GM12872 (cell line): ENCODE measurements around the gene NOD2.

Experiments
- TF ChIP-seq, protein P1 (sequence below): IDR thresholded peaks from 3 replicates; pipeline ENCODE4 v1.5.1; 2011; ENCODE audit warnings: low read depth, mild to moderate bottlenecking, low read length, moderate library complexity; ENCODE audit not compliant: insufficient read depth

NOD2 gene

DNA sequence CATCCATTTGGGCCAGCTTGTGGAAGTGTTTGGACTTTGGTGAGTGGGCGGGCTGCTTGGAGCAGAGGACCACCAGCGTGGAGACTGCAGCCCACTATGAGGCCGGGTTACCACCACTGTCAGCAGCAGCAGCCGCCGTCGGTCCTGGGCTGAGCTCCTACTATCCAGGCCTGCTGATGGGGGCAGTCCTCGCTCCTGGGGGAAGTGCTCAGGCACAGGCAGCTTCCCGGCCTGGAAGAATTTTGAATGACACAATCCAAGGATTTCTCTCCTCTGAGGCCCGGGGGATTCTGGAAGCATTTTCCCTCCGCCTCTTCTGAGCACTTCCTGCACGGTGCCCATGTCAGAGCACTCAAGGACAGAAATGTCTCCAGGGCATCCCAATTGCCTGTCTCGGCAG is 5.3 kb upstream of the NOD2 start:
- TF ChIP-seq, protein P1, sequence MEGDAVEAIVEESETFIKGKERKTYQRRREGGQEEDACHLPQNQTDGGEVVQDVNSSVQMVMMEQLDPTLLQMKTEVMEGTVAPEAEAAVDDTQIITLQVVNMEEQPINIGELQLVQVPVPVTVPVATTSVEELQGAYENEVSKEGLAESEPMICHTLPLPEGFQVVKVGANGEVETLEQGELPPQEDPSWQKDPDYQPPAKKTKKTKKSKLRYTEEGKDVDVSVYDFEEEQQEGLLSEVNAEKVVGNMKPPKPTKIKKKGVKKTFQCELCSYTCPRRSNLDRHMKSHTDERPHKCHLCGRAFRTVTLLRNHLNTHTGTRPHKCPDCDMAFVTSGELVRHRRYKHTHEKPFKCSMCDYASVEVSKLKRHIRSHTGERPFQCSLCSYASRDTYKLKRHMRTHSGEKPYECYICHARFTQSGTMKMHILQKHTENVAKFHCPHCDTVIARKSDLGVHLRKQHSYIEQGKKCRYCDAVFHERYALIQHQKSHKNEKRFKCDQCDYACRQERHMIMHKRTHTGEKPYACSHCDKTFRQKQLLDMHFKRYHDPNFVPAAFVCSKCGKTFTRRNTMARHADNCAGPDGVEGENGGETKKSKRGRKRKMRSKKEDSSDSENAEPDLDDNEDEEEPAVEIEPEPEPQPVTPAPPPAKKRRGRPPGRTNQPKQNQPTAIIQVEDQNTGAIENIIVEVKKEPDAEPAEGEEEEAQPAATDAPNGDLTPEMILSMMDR: no peak

DNA sequence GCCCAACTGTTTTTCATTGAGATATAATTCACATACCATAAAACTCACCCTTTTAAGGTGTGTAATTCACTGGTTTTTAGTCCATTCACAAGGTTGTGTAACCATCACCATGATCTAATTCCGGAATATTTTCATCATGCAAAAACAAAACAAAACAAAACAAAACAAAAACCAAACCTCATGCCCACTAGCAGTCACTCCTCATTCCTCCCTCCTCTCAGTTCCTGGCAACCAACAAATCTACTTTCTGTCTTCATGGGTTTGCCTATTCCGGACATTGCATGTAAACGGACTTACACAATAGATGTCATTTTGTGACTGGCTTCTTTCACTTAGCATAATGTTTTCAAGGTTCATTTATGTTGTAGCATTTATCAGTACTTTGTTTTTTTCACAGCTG is 4.5 kb upstream of the NOD2 start:
- TF ChIP-seq, protein P1: no peak

DNA sequence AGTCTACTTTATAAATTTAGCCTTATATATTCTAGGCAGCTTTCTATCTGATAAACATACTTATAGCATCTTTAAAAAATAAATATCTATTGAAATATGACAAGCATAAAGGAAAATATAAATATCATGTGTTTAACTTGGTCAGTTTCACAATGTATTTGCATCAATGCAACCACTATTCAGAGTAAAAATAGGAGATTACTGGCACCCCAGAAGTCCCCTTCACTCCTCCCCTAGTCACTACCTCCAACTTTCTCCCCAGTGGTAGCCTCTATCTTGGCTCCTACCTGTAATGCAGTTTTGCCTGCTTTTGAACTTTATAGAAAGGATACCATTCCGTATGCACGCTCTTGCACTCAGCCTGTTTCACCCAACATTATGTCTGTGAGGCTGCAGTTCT is 3.2 kb upstream of the NOD2 start:
- TF ChIP-seq, protein P1: no peak

DNA sequence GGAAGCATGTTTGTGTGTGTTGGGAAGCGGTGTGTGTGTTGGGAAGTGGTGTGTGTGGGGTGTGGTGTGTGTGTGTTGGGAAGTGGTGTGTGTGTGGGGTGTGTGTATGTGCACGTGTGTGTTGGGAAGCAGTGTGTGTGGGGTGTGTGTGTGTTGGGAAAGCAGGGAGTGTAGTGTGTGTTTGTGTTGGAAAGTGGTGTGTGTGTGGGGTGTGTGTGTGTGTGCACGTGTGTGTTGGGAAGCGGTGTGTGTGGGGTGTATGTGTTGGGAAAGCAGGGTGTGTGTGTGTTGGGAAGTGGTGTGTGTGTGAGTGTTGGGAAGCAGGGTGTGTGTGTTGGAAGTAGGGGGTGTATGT is 785 bp upstream of the NOD2 start:
- TF ChIP-seq, protein P1: no peak

DNA sequence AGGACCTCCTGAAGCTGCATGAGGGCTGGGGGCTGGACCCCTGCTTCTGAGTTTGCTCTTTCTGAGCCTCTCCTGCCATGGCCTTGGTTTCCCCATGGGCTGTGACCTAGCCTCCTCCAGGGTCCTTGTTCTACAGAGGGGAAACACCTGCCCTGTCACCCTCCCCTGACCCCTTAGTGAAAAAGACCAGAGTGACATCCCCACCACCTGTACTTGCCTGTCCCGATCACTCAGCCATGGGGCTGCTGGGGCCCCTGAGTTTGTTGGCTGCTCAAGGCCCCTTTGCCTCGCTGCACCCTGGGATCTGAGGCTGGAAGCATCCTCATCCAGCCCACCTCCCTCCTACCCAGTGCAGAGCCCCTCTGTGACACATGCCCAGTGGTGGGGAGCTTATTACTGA is 800 bp downstream of the NOD2 start:
- TF ChIP-seq, protein P1: no peak

DNA sequence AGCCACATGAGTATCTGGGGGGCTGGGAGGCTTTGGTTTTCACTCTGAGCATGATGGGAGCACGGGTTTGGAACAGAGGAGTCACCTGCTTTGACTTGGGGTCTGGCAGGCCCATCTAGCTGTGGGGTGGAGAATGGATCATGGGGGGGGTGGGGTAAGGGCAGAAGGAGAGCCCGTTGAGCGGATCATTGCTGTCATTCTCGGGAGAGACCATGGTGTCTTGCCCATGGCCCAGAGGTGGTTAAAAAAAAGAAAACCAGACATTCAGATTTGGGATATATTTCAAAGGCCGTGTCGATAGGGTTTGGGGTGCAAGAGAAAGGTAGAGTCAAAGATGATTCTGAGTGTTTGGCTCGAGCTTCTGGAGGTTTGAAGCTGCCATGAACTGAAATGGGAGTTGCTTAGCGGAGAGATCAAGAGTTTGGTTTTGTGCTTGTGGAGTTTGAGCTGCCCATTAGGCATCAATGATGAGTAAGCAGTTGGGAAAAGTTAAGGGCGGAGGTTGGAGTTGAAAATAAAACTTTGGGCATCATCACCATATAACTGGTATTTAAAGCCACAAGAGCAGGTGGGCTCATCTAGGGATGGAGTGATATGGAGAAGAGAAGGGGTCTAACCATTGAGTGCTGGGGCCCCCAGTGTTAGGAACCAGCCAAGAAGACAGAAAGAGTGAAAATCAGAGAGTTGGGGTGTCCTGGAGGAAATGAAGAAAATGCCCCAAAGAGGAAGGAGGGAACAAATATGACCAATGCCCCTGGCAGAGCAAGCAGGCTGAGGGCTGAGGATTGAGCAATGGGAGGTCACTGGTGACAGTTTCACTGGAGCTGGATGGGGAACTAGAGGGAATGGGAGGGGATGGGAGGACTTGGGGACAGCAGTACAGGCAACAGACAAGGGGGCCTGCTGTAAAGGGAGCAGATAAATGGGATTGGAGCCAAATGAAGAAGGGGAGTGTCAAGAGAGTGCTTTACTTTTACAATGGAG is 1.9 kb downstream of the NOD2 start:
- TF ChIP-seq, protein P1: no peak

DNA sequence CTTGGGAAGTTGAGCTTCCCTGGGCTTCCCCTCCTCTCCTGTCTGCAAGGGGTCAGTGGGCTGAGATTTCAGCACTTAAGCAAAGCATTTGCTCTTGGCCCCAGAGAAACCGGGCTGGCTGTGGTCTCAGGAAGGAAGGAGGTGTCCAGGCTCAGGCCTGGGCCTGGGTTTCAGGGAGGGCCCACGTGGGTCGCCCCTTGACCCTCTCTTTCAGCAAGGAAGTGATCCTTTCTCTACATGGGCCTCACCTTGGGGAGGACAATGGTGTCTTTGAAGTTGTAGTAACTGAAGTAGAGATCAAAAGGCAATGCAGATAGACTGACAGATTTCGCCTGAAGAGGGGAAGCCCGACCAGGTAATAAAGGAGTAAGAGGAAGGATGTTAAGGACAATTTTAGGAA is 2.7 kb downstream of the NOD2 start:
- TF ChIP-seq, protein P1: no peak
